Fibroblast of upper back skin (primary cell): ENCODE results near the gene CHPF2.

ENCODE experiments used
- DNase-seq: peaks from one replicate; pipeline ENCODE4 v3.0.0-alpha.2; 2013

CHPF2 gene

DNA sequence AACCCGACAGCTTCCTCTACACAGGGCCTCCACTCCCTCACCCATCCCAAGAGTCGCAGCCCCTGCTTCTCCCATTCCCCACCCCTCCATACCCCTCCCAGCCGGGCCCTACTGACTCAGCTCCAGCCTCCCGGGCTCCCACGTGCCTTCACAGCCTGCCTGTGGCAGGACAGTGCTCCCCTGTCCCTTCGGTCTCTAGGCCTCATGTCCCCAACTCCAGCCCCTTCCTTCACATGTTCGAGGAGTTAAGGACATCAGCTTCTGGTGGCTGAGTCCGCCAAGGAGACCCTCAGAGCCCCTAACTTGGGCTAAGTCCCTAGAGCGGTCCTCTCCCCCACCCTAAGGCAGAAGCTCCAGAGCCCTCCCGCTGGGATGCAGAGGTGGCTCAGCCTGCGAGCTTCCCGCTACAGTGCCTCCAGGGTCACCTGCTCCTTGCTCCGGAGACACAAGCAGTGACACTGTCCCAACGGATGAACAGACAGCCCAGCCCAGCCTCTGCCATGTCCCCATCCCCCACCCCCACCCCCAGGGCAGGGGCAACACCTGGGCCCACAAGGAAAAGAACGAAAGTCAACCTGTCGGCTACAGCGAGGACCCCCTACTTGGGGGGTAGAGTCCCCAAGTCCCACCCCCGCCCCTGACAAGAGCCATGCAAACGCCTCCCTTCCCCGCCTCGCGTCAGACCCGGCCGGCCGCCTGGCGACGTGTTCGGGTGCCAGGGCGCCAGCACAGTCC is 15.5 kb downstream of the CHPF2 start:
- DNase-seq, result no peak

DNA sequence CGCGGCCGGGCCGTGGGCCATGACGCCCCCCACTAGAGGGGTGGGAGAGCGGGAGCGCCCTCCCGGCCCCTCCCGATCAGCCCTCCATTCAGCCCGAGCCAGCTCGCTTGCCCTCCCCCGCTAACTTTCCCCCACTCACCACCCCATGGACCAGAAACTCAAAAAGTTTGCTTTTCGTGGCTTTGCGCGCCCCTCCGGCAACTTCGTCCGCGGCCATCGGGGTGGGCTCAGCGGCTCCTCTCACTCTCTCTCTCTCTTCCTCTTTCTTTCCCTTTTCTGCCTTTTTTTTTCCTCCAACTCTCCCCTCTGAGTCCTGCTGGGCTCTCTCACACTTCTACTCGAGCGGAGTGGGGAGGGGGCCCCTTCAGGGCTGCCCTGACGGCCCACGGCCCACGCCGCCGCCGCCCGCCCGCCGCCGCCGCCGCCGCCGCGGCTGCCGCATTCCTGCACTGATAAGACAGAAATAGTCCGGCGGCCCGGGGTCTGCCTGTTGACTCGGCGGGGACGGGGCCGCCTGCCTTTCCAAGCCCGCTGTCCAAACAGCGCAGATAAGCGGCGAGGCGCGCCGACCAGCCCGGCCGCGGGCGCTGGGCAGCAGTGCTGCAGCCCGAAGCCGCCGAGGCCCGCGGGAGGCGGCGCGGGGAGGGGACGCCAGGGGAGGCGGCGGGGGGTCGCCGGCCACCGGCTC is 16.2 kb downstream of the CHPF2 start, which contains the start of gene SMARCD3:
Gene SMARCD3 (minus strand): TSS at position 349 of the 688 bp plus-strand sequence. CDS start 132 bp downstream, at position 217.
- peak; percentile 64 for DNase-seq

DNA sequence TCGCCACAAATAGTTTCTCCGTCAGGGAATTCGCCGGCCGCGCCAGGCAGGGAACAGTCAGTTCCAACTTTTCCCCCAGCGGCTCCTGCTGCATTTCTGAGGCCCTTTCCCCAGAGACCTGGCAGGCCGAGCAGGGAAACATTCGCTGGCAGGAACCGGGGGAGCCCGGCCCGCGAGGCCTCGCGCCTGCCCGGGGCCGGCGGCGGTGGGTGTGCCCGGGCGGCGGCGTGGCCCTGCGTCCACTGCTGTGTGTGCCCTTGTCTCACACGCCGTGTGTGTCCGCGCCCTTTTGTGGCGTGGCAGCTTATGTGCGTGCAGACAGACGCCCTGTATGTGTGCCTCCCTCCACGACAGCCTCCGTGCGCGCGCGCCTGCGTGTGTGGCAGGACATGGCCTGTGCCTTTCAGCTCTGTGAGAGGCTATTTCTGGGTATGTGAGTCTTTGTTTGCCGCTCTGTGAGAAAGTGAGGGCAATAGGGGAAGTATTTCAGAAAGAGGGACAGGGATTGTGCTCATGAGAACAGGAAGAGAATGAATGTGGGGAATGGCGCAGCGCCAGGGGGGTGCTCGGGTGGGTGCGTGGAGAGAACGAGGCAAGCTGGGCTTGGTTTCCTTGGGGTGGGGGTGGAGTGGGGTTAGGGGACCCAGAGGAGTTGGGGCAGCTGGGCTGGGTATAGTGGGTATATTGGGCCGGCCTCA is 16.9 kb downstream of the CHPF2 start:
- peak; percentile 58 for DNase-seq

DNA sequence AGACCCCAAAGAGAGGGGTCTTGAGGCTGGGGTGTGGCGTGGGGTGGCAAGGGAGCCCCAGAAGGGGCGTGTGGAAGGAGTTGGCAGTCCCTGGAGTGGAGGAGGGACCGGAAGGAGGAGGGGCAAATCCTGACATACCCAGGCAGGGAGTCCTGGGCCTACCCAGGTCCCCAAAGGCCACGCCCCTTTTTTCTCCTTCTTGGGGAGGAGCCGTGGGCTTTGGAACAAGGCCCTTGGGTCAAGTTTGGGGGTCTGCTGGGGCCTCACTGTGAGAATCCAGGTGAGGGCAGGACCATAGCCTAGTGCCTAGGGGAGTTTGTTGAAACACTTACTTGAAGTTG is 17.4 kb downstream of the CHPF2 start:
- peak; percentile 61 for DNase-seq

DNA sequence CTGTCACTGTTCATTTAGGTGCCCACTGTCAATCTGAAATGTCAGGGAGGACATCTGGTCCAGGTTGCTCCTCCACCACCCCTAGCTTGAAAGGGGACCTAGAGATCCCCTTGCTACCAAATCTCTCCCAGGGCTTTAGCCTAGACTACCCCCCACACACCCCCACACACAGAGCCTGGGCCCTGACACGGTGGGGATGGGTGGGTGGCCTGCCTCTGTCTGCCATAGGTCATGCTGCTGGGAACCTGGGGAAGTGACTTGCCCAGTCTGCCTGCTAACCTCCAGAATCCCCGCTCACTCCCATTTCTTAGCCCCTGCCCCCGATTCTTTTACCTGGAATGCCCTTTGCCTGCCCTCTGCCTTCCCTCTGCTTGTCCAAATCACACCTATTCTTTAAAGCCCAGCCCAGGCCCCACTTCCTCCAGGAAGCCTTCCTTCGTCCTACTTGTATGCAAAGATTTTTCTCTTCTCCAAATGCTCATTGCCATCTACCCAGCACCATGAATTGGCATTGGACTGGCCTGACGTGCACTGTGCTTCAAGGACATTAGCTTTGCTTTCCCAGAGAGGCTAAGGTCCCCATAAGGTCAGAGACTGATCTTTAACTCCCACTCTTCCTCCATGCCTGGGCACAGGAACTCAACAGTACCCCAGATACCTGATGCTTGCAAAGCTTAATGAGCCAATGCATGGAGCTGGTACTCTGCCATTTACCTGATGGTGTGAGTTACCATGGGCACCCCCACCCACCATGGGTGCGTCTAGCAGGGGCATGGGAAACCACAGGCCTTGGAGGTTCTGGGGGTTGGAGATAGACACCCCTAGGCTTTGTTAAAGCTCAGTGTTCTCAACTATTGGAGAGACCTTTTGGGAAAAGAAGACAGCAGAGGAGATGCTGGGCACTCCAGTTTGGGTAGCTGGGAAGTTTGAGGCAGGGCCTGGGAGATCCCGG is 18.2 kb downstream of the CHPF2 start:
- no peak for DNase-seq

DNA sequence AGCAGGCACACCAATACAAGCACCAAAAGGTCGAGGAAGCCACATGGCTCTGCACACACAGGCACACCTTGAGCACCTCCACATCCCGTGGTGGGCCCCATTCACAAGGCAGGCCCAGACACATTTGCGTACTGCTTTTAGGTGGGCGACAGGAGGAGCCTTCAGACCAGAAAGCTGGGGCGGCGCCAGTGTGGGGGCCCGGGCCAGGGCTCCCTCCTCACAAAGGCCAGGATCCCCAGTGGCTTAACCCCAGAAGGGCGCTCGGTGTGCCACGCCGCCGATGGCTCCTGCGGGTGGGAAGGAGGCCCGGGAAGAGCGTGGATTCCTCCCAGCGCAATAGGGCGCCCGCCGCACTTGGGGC is 19.0 kb downstream of the CHPF2 start:
- DNase-seq, result no peak

DNA sequence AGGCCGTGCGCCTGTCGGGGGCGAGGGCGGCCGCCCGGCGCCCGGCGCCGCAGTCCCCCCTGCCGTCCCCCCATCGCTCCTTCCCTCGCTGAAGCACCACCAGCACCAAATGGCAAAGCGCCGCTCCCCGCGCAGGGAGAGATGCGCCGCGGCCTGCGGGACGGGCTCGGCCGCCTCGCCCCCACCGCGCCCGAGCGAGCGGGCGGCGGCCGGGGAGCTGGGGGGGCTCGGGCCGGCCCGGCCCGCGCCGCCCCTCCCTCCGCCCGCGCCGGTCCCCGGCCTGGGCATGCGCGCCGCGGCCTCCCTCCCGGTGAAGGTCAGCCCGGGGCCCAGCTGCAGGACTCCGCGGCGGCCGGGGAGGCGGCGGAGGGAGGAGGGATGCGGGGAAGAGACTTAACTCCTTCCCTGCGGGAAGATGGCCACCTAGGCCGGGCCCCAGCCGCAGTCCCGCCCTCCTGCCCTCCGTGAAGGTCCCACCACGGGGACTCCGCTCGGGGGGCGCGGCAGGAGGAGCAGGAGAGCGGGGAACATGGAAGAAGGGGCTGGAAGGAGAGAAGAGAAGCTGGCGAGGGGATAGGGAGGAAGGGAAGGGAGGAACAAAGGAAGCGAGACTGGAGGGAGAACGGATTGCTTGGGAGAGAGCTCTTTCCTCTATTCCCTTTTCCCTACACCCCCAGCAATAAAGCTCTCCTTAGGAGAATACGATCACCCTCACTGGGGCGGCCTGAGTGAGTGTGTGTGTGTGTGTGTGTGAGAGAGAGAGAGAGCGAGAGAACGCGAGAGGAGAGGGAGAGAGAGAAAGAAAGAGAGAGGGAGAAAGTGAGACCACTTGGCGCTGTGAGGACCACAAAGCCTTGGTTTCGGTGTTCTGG is 19.6 kb downstream of the CHPF2 start:
- DNase-seq, result peak; percentile 69

DNA sequence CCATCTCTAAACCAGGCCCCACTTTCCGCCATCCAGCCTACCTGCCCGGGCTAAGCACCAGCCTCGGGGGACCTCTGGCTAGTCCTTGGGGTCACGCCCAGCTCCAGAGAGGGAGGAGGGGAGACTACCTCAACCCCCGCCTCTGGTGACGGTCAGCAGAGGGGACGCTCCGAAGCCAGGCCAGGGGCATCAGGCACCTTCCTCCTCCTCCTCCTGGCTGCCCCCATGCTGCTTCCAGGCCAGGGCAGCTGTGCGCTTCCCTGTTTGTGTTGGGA is 20.2 kb downstream of the CHPF2 start:
- no peak for DNase-seq

DNA sequence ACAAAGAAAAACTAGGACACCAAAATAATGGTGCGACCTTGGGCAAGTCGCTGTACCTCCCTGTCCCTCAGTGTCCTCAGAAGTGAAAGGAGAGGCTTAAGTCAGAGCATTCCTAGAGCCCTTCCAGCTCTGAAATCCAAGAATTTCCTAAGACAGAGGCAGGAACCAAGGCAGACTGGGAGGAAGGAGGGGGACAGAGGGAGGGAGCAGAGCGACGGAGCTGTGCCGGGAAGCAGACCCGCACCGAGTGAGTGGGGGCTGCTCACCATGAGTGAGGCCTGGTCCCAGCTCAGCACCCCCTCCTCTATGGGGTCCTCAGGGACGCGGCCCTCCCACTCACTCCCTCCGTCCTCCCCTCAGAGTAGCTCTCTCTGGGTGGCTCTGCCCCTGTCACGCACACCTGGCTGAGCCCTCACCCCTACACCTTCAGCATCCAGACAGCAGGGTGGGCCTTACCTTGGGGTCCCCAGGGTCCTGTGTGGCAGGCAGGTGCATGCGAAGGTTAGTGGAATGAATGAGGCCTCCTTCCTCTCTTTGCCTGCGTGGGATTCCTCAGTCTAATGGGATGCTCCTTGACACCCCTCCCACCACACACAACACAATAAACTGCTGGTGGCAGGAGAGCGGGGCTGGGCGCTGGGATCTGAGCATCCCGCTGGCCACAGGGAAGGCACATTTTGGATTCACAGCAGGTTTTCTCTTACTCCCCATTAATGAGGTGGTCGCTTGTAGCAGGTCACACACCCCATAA is 20.9 kb downstream of the CHPF2 start:
- no peak for DNase-seq

DNA sequence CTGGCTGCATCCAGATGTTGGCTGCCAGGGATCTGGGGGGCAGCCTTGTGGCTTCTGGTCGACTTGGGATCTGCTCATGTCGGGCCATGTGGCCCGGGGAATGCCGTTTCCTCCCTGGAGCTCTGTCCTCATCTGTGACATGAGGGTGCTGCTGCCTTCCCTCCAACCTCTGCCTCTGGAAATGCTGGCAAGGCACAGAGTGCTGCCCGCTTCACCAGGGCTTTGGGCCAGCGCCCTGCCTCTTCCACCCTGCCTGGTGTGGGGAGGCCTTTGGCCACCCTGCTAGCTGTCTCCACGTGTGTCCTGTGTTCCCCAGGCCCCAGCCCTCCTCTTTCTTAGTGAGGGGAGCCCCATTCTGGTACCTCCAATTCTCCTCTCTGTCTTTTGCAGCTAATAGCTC is 22.0 kb downstream of the CHPF2 start:
- DNase-seq, result no peak

DNA sequence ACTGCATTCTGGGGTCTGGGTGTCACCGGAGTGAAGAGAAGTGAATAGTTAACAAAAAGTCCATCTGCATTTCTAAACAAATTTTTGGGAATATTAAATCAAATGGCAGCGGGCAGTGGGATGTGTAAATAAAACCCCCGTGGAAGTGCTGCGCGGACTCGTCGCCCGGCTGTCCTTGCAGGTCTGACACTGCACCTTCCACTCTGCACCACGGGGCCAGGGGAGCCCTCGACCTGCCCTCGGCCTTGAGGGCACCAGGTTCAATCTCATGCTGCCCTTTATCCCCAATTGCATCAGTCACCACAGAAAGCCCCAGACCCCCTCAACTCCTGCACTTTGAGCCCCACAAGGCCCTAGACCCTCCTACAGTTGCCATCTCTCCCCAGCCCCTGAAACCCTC is 22.6 kb downstream of the CHPF2 start:
- DNase-seq, result no peak

DNA sequence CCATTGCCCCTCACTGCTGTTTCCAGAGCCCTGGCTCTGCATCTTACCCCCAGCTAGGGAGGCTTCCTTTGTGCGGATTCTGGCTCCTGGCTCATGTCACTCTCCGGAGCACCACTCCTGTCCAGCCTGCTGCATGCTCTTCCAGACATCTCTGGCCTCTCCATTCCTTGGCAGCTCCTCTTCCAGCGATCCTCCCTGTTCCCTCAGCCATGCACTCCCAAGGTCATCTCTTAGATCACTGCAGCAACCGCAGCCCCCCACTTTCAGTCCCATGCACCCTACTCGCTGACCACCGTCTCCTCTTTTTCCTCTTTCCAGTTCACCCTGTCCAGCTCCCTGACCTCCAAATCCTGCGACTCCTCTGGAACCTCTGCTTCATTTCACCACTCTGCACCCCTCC is 23.1 kb downstream of the CHPF2 start:
- no peak for DNase-seq

DNA sequence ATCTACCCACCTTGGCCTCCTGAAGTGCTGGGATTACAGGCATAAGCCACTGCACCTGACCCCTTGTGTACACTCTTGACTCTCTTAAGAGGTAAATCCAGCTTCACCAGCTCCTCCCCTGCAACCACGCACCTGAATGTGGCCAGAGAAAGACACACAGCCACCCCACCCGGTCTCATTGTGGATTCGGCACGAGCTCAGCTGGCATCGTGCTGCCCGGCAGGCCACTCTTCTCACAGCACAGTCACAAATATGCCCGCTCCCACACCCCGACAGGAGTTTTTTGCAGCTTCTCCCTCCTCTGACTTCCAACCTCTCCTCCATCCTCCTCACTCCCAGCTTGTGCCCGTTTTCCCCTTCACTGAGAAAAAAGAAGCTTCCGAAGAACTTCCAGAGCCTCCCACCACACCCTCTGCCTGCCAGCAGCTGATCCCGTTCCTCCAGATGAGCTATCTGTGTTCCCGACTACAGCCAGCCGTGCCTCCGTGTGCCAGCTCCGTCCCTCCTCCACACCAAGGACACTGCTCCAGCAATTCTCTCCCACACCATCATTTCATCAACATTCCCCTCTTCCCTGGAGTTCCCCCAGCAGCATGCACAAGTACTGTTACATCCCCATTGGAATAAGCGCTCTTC is 24.2 kb downstream of the CHPF2 start:
- DNase-seq, result no peak

DNA sequence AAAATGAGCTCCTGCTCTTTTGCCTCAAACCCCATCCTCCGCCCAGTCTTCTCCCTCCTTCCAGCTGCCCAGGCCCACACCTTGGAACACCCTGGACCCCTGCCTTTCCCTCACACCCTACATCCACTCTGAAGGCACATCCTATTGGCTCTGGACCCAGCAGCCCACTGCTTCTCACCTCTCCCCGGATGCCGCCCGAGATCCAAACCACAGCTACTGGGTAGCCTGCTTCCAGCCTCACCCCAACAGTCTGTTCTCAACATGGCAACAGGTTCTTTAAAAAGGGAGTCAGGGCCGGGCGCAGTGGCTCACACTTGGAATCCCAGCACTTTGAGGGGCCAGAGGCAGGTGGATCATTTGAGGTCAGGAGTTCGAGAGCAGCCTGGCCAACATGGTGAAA is 25.7 kb downstream of the CHPF2 start:
- DNase-seq, result no peak

DNA sequence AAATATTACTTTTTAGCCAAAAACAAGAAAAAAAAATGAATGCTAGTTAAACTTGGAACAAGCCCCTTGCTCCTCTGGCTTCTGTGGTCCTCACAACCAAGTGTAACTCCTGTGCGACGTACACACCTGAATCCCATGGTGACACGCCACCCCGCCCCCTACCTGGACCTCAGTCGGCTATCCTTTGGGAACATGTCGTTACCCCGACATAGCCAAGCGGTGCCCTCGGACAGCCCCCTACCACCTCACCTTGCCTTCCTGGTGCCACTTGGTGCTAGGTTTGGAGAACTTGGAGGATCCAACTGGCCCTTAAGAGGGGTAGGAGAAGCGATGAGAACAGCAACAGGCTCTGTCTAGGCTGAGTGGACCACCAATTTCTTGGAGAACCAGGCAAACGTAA is 28.2 kb downstream of the CHPF2 start:
- DNase-seq, result no peak

DNA sequence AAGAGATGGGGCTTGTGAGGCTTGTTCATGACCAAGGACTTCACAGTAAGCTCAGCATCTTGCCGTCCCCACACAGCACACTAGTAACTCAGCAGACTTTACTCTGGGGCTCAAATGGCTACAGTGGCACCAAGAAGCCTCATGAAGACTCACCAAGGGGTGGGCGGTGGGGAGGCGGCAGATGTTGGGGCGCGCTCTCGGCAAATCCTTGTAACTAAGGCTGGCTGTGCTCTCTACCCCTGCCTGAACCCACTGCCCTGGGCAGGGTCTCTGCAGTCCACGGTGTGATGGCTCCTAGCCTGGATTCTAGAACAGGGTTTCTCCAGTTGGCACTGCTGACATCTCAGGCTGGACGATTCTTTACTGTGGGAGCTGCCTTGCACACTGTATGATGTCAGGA is 28.6 kb downstream of the CHPF2 start:
- DNase-seq, result no peak

DNA sequence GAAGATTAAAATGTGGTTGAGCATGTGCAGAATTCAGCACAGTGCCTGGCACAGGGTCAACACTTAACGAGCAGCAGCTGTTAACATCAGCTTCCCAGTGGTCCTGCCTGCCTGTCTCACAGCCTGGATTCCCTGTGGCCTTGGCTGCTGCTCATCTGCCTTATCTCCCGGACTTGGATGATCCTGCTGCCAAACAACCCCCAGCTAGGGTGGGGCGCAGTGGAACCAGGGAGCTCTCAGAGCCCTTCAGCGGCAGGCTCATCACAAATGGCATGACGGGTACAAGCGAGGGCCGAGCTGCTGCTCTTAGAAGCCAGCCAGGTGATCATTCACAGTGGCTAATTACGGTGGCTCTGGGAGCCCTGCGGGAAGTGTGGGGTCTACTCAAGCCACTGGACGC is 29.2 kb downstream of the CHPF2 start:
- DNase-seq, result no peak

DNA sequence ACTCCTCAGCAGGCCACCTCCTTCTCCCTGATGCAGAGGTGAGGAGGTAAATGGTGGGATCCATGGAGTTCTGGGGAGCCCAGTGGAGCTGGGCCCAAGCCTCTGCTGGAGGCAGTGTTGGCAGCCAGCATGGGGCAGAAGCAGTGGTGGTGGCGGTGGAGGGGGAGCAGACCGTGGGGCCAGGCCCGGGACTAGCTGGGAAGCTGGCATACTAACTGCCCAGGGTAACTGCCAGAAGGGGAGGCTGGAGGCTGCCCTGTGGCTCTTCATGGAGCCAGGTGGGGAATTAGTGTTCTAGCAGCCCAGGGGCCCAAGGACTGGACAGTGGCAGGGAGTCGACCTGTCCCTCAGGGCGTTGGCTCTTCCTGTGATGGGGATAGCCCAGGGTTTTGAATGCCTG is 32.3 kb downstream of the CHPF2 start:
- DNase-seq, result no peak

DNA sequence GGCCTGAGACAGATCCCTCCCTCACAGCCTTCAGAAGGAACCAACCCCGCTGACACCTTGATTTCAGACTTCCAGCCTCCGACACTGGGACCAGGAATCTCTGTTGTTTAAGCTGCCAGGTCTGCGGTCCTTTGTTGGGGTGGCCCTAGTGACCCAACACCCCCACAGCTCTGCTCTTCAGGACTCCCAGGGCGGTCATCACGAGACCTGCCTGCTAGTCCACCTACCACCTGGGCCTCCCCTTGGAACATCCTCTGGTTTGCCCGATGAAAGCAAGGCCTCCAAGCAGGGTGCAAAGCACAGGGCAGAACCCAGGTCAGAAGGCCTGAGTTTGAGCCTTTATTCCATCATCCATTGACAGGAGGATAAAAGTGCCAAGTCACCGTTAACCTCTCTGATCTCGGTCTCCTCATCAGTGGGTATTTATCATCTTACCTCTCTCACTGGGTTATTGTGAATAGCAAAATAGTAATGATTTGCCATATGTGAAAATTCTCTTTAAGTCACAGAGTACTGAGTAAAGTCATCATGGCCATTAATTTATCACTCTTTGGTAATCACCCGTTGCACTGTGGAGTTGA is 33.2 kb downstream of the CHPF2 start:
- no peak for DNase-seq

DNA sequence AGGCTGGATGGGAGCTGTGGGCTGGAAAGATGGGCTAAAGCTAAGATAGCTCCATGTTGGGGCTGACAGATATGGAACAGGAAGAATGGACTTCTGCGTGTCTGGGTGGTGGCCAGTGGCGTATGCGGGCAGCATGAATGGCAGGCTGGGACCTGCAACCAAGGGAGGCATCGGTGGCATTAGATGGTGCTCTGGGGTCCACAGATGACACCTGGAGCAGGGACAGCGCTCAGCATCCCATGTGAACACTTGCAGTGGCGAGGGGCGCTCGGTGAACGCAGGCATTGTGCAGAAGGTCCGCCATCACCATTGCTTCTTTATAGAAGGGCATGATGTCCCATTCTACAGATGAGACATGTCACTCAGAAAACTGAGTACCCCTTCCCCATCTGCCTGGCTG is 37.2 kb downstream of the CHPF2 start:
- DNase-seq, result no peak
